Stimulated activated effector memory CD8-positive, alpha-beta T cell treated with anti-CD3 and anti-CD28 coated beads, Interleukin-12 subunit alpha, Interleukin-12 subunit beta, amount 100 ng/mL, for 72 hours (primary cell): ENCODE results near the gene PBX3.
"Not testable (repeated sequence)": the region's sequence is repeated elsewhere in the genome, so short reads cannot be mapped to it uniquely, and the experiment has no call there.

Source experiments
- ATAC-seq: fragments of 150-1000 bp; cut with Tn5 transposase; 2 replicates; pipeline ENCODE4 v1.10.0; 2021
- DNase-seq, 2 donors: peaks; one replicate each; pipeline ENCODE4 v3.0.0; 2021 to 2022; ENCODE audit warnings: low spot score in 2 of 2
- H3K27ac Mint-ChIP-seq: one replicate; pipeline ENCODE4 v1.8.0; 2022; ENCODE audit warnings: mild to moderate bottlenecking, mixed read lengths
- H3K36me3 Mint-ChIP-seq: one replicate; pipeline ENCODE4 v1.8.0; 2022; ENCODE audit warnings: mild to moderate bottlenecking, mixed read lengths
- H3K4me1 Mint-ChIP-seq: one replicate; pipeline ENCODE4 v1.8.0; 2022; ENCODE audit warnings: mixed read lengths
- H3K4me3 Mint-ChIP-seq: one replicate; pipeline ENCODE4 v1.8.0; 2022; ENCODE audit warnings: mild to moderate bottlenecking, mixed read lengths
- H3K9me3 Mint-ChIP-seq: one replicate; pipeline ENCODE4 v1.8.0; 2022; ENCODE audit warnings: mixed read lengths

The PBX3 gene

GRCh38 chr9:125758986-125759763, 12.0 kb downstream of the PBX3 start:
- Mint-ChIP-seq H3K4me1 (no peaks in the 10 kb centered on the region), H3K36me3 (no peaks in the 10 kb centered on the region), H3K9me3 (no peaks in the 10 kb centered on the region), H3K4me3 (no peak overlapping the region), H3K27ac (no peak overlapping the region)
- no peak for DNase-seq
- no peak for ATAC-seq

GRCh38 chr9:125759764-125760129, 12.6 kb downstream of the PBX3 start:
- no peak for ATAC-seq
- DNase-seq, result no peak
- Mint-ChIP-seq H3K9me3 (no peaks in the 10 kb centered on the region), H3K36me3 (no peaks in the 10 kb centered on the region), H3K4me1 (no peaks in the 10 kb centered on the region), H3K27ac (no peak overlapping the region), H3K4me3 (no peak overlapping the region)

DNA sequence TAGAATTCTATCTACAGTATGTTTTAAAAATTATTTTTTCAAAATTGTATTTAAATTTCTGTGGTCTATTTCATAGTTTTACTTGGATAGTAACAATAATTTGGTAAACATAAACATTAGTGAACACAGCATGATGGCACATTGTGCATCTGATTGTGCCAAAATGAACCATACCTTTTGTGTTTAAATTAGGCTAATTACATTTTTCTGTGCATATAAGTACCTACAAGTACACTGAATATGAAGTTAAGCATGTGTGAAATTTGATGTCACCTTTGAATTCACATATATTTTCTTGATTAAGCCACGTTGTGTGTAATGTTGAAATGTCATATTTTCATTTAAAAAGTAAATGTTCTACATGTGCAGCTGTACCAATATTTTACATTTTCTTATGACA, 13.4 kb downstream of the PBX3 start:
- no peaks in the 10 kb centered on the region for H3K36me3 Mint-ChIP-seq
- H3K4me1 Mint-ChIP-seq, result no peaks in the 10 kb centered on the region
- no peak overlapping the region for H3K4me3 Mint-ChIP-seq
- no peaks in the 10 kb centered on the region for H3K9me3 Mint-ChIP-seq
- H3K27ac Mint-ChIP-seq, result no peak overlapping the region
- ATAC-seq (no peak), DNase-seq (no peak)

DNA sequence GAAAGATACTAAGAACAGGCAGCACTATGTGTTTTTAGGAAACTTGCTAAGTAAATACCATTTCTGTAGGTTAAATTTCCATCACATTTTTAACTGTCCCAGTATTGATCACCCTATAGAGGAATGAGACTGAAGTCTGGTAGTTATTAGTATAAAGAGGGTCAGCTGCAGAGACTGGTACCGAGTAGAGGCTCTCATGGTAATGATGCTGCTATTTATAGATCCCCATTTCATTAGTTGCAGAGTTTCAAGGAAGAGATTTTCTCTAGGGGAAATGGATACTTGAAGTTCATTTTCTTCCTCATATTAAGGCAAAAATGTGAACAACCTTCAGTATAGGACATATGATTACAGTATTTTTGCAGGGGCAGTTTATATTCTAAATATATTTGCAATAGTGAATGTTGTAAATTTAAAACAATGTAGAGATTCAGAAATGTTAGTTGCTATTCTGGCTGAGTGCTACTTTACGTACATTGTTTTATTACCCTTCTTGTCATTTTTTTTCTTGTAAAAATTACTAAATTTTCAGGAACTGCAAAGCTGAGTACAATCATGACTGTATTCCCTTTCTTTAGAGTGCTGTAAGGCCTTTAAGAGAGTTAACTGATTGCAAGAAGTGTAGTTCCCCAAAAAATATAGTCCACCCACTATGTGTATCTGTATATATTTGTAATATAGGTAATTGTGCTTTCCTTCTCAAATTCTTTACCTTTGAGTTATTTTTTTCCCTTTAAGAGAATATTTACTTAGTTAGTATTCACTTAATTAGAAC, 14.7 kb downstream of the PBX3 start:
- H3K36me3 Mint-ChIP-seq, result no peaks in the 10 kb centered on the region
- ATAC-seq, result no peak
- no peak overlapping the region for H3K27ac Mint-ChIP-seq

GRCh38 chr9:125763394-125763801, 16.2 kb downstream of the PBX3 start:
- DNase-seq, result no peak
- Mint-ChIP-seq H3K36me3 (no peaks in the 10 kb centered on the region), H3K27ac (no peak overlapping the region), H3K9me3 (no peaks in the 10 kb centered on the region), H3K4me1 (peaks cover 7% of the 10 kb centered on the region), H3K4me3 (no peak overlapping the region)
- ATAC-seq, result no peak

More for the DNA sequence above, 14.7 kb downstream of the PBX3 start:
- Mint-ChIP-seq H3K4me3 (no peak overlapping the region), H3K4me1 (no peaks in the 10 kb centered on the region), H3K9me3 (no peaks in the 10 kb centered on the region)
- DNase-seq, result no peak

GRCh38 chr9:125764198-125764597, 17.0 kb downstream of the PBX3 start:
- H3K36me3 Mint-ChIP-seq, result no peaks in the 10 kb centered on the region
- DNase-seq (no peak), ATAC-seq (no peak)
- H3K4me1 Mint-ChIP-seq, result peaks cover 7% of the 10 kb centered on the region
- H3K9me3 Mint-ChIP-seq, result no peaks in the 10 kb centered on the region
- H3K4me3 Mint-ChIP-seq, result no peak overlapping the region
- no peak overlapping the region for H3K27ac Mint-ChIP-seq

- DNase-seq, result no peak
- H3K36me3 Mint-ChIP-seq, result no peaks in the 10 kb centered on the region
Observed at GRCh38 chr9:125766468-125767221, 19.5 kb downstream of the PBX3 start.

GRCh38 chr9:125767349-125767748, 20.2 kb downstream of the PBX3 start:
- no peaks in the 10 kb centered on the region for H3K36me3 Mint-ChIP-seq
- no peak overlapping the region for H3K4me3 Mint-ChIP-seq
- H3K9me3 Mint-ChIP-seq, result no peaks in the 10 kb centered on the region
- H3K4me1 Mint-ChIP-seq, result peaks cover 7% of the 10 kb centered on the region
- no peak overlapping the region for H3K27ac Mint-ChIP-seq
- DNase-seq (no peak), ATAC-seq (no peak)

More at GRCh38 chr9:125766468-125767221, 19.5 kb downstream of the PBX3 start:
- peaks cover 7% of the 10 kb centered on the region for H3K4me1 Mint-ChIP-seq
- H3K27ac Mint-ChIP-seq, result no peak overlapping the region
- ATAC-seq, result no peak
- no peaks in the 10 kb centered on the region for H3K9me3 Mint-ChIP-seq
- H3K4me3 Mint-ChIP-seq, result no peak overlapping the region

GRCh38 chr9:125768803-125769202, 21.6 kb downstream of the PBX3 start:
- no peaks in the 10 kb centered on the region for H3K9me3 Mint-ChIP-seq
- DNase-seq (no peak), ATAC-seq (no peak)
- H3K36me3 Mint-ChIP-seq, result no peaks in the 10 kb centered on the region
- no peak overlapping the region for H3K27ac Mint-ChIP-seq
- peaks cover 7% of the 10 kb centered on the region for H3K4me1 Mint-ChIP-seq
- H3K4me3 Mint-ChIP-seq, result no peak overlapping the region

- peaks cover 7% of the 10 kb centered on the region for H3K4me1 Mint-ChIP-seq
- no peak for DNase-seq
- no peak overlapping the region for H3K27ac Mint-ChIP-seq
- no peak for ATAC-seq
- H3K9me3 Mint-ChIP-seq, result no peaks in the 10 kb centered on the region
- H3K36me3 Mint-ChIP-seq, result no peaks in the 10 kb centered on the region
- no peak overlapping the region for H3K4me3 Mint-ChIP-seq
Observed at GRCh38 chr9:125771037-125771436, 23.9 kb downstream of the PBX3 start.

DNA sequence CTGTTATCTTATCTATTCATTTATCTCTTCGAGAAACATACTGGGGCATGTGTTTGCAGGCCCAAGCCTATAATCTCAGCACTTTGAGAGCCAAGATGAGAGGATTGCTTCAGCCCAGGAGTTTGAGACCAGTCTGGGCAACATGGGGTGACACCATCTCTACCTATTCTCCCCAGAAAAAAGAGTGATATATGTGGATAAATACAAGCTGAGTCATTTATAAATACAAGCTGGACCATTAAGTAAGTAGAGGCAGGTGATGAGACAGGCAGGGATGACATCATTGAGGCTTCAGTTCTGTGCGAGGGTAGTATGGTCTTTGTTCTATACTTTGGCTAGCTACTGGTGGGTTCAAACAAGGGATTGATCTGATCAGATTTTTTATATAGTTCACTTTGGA, 25.6 kb downstream of the PBX3 start:
- no peak overlapping the region for H3K27ac Mint-ChIP-seq
- H3K36me3 Mint-ChIP-seq, result no peaks in the 10 kb centered on the region
- H3K4me3 Mint-ChIP-seq, result no peak overlapping the region
- peaks cover 2% of the 10 kb centered on the region for H3K4me1 Mint-ChIP-seq
- ATAC-seq, result no peak
- no peaks in the 10 kb centered on the region for H3K9me3 Mint-ChIP-seq
- DNase-seq, result no peak

DNA sequence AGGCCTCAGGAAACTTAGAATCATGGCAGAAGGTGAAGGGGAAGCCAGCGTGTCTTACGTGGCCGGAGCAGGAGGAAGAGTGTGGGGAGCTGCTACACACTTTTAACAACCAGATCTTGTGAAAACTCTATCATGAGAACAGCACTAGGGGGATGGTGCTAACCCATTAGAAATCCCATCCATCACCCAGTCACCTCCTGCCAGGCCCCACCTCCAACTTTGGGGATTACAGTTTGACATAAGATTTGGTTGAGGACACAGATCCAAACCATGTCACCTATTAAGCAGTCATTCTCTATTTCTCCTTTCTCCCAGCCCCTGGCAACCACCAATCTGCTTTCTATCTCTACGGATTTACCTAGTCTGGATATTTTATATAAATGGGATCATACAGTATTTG, 26.9 kb downstream of the PBX3 start:
- DNase-seq (no peak), ATAC-seq (no peak)
- Mint-ChIP-seq H3K27ac (no peak overlapping the region), H3K4me1 (no peaks in the 10 kb centered on the region), H3K9me3 (no peaks in the 10 kb centered on the region), H3K4me3 (no peak overlapping the region), H3K36me3 (no peaks in the 10 kb centered on the region)

GRCh38 chr9:125776789-125777188, 29.6 kb downstream of the PBX3 start:
- not testable (repeated sequence) for DNase-seq, H3K4me1 Mint-ChIP-seq, H3K36me3 Mint-ChIP-seq, H3K27ac Mint-ChIP-seq, H3K4me3 Mint-ChIP-seq, H3K9me3 Mint-ChIP-seq, ATAC-seq

- H3K36me3 Mint-ChIP-seq, ATAC-seq, H3K4me3 Mint-ChIP-seq, DNase-seq, H3K9me3 Mint-ChIP-seq, H3K4me1 Mint-ChIP-seq, H3K27ac Mint-ChIP-seq: not testable (repeated sequence)
Observed at GRCh38 chr9:125778538-125779219, 31.5 kb downstream of the PBX3 start.

- not testable (repeated sequence) for H3K9me3 Mint-ChIP-seq, H3K36me3 Mint-ChIP-seq, ATAC-seq, H3K4me1 Mint-ChIP-seq, DNase-seq, H3K27ac Mint-ChIP-seq, H3K4me3 Mint-ChIP-seq
Observed at GRCh38 chr9:125779220-125779565, 32.0 kb downstream of the PBX3 start.
